Activated CD4-positive, alpha-beta T cell treated with anti-CD3 and anti-CD28 coated beads, Interleukin-2, amount 50 U/mL, for 16 hours (primary cell): ENCODE data around the gene GJC2.

Source experiments
- DNase-seq: peaks from one replicate; pipeline ENCODE4 v3.0.0-alpha.2; 2020

GJC2 gene

DNA sequence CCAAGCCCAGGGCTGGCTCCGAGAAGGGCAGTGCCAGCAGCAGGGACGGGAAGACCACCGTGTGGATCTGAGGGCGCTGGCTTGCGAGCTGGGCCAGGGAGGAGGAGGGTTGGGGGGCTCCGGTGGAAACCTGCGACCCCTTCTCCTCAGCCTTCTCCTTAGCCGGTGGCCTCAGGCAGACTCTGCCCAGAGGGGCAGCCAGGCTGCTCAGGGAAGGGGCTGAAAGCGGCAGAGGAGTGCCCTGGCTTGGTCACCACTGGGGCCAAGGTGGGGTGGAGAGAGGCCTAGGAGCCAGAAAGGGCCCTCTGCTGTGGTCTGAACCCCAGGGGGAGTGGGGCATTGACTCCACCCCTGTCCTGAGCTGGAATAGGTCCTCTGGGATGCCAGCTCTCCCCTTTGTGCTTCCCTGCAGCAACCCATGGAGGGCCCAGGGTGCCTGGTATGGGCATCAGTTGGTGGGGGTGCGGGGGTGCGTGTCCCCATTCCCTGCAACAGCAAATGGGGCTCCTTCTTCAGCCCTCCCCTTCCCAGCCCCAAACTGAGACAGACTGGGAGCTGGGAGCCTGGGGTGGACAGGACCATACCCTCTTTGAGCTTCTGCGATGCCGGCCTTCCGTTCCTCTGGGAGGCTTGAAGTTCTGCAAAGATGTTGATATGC, 9.4 kb downstream of the GJC2 start:
- DNase-seq: no peak

DNA sequence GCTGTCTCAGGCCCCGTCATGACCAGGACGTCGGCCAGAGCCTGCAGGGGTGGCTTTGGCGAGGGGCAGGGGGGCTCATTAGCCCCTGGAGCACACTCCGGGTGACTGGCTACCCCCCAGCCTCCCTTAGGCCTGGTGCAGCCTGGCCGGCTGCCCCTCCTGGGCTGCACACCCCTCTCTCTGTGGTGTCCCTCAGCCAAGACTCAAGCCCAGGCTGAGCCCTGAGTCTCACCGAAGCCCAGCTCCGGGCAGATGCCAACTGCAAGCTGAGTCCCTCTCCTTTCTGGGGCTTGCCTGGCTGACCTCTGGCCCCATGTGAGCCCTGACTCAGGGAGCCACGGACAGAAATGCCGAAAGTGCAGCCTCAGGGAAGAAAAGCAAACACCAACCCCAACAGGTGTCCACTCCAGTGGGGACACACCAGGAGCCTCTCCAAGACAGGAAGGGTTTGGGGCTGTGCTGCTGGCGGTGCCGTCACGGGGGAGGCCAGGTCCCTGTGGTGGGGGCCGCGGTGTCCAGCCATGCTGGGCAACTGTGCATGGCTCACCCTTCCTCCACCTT, 10.6 kb downstream of the GJC2 start:
- DNase-seq: no peak

DNA sequence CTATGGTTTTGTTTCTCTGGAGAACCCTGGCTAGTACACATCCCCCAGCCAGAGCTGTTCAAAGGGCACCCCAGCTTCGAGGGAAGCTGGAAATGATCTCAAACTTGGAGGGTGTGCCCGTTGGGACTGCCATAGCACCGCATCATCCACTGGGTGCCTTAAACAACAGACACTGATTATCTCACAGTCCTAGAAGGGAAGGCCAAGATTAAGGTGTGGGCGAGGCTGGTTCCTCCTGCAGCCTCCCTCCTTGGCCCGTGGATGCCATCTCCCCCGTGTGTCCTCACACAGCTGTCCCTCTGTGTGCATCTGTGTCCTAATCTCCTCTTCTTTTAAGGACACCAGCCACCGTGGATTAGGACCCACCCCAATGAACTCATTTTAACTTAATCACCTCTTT, 11.6 kb downstream of the GJC2 start:
- DNase-seq: no peak

DNA sequence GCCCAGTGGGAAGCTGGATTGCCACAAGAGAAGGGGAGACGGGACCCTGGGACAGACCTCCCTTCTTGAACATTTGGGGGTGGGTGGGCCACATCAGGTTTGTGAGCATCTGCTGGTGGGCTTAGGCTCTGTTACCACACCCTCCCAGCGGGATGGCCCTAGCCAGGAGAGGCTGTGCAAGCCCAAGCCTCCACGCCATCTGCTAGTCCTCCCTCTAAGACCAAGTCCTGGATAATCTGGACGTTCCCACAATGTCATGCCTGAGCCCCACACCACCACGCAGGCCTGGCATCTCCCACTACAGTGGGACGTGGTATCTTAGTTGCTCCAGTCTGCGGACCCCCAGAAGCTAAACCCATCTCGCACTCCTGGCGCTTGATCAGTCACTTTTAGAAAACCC, 12.1 kb downstream of the GJC2 start:
- no peak for DNase-seq

DNA sequence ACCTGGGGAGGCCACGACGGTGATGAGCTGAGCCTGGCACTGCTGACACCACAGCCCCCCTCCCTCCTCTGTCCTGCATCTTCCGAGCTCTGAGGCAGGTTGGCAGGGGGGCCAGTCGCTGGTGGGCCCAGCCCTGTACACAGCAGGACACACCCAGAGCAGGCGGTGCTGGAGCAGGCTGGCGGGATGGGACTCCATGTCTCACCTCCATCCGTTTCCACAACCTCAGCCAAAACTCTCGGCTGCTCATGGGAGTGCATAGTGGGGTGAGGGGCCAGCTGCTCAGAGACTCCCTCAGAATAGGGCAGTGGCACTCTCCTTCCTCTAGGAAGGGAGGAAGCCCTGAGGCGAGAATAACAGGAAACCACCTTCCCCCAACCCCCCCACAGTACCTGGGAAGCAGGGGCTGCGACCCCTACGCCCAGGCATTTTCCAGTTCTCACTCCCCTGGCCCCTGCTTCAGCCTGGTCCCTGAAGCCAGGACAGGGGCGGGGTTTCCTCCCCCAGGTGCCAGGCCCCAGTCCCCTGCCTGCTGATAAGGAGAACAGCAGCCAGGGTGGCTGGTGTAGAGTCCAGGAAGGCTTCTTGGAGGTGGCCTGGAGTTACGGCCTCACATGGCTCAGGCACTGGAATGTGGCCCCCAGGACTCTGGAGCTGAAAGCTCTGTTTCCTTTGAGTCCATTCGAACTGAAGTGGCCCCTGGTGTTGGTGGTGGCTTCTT, 12.7 kb downstream of the GJC2 start:
- no peak for DNase-seq

DNA sequence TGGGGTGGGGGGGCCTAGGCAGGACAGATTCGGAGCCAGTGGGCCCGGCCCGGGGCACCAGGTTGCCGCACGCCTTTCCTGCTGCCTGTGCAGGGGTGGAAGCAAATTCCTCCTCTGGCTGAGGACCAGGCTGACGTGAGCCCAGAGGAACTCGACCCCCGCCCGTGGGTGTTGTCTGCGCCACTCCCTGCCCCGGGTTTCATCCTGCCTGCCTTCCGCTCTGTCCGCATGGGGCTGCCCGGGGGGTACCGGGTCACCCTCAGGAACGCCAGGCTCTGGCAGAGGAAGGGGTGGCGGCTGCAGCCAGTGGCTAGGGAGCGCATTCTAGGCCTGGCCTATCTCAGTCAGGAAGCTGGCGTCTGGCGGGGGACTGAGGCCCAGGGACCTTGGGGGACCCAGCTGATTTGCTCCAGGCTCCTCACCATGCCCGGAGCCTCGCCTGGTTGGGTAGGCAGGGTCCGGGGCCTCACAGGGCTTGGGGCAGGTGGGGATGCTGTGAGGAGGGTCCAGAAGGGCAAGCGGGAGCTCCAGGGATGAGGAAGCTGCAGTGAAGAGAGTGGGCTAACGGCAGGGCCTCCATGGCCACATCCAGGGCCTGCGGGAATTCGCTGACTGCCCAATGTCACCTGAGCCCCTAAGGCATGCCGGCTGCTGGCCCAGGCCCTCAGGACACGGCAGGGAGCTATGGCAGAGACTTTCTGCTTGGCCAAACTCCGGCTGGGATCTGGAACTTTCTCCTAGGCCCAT, 13.4 kb downstream of the GJC2 start:
- no peak for DNase-seq

DNA sequence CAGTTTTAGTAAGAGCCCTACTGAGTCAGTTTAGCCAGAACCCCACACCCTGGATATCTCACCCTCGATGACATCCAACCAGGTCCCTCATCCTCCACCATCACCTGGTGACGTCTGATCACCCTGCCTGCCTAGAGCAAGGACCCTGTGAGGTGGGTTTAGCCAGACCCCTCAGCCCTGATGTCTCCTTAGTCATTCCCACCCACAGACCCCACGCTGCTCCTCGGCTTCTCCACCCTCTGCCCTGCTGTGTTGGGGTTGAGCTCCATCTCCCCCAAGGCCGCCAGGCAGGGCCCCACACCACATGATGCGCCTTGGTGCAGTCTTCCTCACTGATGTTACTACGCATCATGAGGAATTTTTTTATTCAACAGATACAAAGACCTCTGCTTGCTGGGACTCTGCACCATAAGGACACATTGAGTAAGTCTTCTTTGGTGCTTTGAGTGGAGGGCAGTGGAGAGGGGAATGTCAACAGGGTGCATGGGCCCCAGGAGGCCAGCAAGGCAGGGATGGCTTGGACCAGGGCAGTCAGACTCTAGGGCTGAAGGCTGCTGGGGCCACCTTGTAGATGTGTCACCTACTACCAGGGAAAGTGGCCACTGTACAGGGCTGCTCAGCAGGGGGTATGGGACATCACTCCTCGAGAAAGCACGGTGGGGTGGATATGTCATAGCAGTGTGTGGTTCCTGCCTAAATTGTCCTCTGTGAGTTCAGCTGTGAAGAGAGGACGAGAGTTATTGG, 14.2 kb downstream of the GJC2 start:
- DNase-seq: no peak

DNA sequence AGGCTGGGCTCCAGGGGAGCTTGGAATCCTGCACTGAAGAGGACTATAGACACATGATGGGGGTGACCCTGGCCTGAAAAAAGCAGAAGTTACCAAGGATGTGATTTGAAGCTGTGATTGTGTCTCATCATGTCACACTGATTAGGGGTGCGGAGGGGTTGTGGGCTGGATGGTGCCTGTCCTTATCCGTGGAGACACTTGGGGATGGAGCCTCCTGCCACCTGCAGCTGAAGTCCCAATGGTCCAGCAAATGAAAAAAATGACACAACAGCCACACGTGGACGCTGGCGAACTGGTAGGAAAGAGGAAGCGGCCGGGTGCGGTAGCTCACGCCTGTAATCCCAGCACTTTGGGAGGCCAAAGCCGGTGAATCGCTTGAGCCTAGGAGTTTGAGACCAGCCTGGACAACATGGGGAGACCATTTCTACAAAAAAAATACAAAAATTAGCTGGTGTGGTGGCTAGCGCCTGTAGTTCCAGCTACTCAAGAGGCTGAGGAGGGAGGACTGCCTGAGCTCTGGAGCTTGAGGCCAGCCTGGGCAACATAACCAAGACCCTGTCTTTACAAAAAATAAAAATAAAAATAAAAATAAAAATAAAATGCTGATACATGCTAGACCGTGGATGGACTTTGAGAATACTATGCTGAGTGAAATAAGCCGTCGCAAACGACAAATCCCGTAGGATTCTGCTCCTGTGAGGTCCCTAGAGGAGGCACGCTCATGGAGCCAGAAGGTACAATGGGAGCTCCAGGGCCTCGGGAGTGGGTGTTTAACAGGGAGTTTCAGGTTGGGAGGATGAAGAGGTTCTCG, 15.0 kb downstream of the GJC2 start:
- no peak for DNase-seq

DNA sequence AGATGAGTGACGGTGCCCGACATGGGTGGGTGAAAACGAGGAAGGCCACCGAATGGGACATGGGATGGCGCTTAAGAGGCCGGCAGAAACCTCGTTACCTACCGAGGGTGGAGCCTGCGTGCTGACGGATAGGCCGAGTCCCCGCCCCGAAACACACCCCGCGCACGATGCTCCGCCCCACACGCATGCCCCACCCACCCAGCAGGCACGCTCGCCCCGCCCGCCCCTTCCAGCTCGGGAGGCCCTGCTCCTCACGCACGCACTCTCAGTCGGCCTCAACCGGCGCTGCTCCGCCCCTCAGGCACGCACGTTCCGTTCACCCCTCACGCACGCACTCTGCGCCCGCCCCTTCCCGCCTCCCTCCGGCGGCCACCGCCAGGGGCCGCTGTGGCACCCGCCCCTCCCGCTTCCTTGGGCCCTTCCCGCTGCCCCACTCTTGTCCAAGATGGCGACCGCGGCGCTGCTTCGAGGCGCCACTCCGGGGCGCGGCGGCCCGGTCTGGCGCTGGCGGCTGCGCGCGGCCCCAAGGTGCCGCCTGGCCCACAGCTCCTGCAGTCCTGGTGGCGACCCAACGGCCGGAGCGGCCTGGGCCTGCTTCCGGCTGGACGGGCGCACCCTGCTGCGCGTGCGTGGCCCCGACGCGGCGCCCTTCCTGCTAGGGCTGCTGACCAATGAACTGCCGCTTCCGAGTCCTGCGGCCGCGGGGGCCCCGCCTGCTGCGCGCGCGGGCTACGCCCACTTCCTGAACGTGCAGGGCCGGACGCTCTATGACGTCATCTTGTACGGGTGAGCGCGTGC, 15.8 kb downstream of the GJC2 start, which contains the start of gene IBA57:
Gene IBA57 (plus strand): TSS at position 433 of the 798 bp plus-strand sequence. CDS start 13 bp downstream, at position 446.
- peak; percentile 99 for DNase-seq

DNA sequence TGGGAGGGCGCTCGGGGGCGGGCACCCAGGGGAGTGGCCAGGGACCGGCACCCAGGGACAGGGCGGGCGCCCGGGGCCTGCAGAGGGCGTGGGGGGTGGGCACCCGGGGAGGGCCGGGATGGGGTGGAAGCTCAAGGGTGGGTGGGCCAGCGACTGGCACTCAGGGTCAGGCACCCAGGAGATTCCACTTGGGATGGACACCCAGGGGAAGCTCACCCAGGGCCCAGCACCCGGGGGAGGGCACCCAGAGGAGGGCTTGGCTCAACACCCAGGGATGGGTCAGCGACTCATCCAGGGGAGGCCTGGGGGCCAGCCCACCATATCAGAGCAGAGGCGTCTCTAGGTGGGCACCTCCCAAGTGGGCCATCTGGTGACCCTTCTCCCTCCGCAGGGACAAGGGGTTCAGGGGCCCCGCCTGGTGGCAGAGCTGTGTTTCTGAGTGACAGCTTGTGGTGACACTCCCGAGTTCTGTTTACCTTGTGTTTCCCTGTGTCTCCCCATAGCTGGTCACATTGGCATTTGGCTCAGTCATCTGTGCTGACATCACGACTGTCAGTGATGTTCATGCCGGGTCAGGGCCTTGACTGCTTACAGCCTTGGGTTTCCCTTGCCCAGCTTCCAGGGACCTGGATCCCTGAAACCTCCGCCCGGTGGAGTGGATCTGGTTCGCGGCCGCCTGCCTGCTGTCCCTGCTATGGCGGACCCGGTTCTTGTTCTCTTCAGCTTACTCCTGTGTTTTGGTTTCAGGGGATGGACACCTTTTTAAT, 16.6 kb downstream of the GJC2 start:
- peak; percentile 49 for DNase-seq

DNA sequence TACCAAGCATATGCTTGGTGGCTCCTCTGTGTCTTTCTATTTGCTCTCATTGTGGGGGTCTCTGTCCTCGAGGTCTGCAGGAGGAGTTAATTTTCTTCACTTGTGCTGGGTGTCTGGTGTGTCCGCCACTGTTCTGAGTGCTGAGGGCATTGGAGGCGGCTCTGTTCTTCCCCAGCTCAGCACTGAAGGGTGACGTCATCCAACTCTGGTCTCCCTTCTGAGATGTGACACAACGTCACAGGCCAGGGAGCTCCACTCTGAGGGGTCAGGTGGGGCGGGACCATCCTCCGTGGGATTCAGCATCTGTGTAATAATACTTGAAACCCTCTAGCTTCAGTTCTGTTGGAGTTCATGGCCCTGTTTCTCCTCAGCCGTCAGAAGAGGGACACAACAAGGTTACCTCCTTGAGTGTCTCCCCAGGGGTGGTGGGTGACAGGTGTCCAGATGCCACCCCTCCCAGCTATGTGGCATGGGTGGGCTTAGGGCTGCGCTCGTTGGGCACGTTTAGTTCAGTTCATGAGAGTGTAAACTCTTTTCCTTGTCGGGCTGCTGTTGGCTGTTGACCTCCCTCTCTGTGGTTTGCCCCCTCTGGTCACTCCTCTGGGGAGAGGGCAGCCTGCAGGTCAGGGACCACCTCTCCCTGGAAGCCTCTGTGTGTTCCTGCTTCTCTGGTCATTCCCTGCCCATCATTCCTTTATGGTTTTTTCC, 19.0 kb downstream of the GJC2 start:
- no peak for DNase-seq

DNA sequence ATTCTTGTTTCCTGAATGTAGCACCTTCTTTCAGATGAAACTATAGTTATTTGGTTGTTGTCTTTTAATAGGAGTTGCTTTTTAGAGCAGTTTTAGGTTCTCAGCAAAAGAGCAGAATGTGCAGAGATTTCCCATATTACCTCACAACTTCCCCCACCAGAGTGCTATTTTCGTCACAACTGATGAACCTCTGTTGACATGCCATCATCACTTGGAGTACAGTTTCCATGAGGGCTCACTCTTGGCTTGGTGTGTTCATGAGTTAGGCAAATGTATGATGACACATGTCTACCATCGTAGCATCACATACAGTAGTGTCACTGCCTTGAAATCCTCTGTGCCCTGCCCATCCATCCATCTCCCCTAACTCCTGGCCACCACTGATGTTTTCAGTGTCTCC, 19.6 kb downstream of the GJC2 start:
- no peak for DNase-seq

DNA sequence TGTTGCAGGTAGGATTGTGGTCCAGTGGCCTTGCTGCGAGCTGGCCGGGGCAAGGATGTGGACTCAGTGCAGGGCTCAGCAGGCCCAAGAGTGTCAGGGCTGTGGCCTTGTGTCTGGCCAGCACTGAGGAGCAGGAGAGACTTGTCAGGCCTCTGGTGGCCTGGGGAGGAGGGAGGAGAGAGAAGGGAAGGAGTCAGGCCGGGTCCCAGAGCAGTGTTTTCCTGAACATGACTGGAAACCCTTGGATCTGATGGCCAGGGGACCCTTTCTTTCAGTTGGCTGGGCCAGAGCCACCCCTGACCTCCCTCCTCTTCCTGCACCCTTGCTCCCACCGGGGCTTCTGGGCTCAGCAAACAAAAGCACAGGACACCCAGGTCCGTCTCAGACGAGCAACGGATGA, 20.9 kb downstream of the GJC2 start:
- DNase-seq: no peak

DNA sequence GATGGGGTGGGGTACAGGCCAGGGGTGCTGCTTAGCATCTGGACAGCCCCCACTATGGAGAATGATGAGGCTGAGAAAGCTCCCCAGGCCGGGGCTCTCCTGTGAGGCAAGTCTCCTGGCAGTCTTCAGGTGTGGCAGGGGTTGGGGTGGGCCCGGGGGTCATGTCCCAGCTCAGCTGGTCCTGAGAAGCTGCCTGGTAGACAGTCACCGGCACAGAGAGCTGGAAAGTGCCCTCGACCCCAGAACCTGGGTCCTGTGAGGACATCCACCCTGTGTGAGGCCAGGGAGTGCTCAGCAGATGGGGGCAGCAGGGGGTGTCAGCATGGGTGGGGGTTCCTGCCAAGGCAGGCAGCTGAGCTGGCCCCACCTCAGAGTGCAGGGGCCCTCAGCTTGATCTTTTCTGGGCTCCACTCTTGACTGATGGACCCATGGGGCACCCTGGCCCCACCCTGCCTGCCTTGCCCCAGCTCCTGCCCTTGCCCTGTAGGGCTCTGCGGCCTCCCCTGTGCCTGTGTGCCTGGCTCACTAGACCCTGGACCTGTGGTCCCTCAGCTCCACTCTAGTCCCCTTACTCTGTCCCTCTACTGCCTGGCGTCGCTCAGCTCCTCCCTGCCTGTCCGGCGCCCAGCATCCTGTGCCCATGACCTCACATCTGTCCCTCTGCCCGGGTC, 21.6 kb downstream of the GJC2 start:
- no peak for DNase-seq

DNA sequence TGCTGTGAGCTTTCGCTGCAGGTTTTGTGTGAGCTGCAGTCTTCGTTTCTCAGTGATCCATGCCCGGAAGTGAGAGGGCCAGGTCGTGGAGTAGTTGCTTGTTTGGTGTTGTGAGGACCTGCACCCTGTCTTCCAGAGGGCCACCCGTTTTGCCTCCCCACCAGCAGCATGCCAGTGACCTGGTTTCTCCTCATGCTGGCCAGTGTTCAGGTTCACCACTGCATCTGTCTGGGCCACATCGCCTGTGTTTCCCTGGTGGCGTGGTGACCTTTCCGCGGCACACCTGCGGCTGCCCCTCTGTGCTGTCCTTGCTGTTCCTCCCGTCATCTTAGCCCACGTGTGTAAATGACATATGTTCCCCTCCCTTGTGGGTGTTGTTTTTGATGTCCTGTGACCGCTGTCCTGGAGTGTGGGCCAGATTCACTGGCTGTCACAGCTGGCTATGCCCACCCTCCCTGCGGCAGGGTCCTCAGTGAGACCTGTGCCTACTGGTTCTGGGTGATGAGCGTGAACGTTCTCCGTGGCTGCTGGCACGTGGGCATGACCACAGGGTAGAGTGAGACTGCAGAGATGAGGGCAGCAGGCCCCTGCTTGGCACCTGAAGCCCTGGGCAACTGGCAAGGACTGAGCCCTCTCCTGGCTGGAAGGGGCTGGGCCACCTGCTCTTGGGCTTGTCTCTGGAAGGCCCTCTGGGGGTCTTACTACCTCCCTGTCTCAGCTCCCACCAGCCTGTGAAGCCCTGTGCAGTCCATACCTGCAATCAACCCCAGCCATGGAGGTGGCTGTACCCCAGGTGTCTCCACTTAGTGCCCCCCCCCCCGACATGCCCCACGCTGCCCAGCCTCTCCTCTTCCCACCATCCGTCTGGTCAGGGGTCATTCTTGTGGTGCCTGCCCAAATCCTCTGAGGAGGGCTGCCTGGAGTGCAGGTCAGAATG, 23.1 kb downstream of the GJC2 start:
- DNase-seq: no peak

DNA sequence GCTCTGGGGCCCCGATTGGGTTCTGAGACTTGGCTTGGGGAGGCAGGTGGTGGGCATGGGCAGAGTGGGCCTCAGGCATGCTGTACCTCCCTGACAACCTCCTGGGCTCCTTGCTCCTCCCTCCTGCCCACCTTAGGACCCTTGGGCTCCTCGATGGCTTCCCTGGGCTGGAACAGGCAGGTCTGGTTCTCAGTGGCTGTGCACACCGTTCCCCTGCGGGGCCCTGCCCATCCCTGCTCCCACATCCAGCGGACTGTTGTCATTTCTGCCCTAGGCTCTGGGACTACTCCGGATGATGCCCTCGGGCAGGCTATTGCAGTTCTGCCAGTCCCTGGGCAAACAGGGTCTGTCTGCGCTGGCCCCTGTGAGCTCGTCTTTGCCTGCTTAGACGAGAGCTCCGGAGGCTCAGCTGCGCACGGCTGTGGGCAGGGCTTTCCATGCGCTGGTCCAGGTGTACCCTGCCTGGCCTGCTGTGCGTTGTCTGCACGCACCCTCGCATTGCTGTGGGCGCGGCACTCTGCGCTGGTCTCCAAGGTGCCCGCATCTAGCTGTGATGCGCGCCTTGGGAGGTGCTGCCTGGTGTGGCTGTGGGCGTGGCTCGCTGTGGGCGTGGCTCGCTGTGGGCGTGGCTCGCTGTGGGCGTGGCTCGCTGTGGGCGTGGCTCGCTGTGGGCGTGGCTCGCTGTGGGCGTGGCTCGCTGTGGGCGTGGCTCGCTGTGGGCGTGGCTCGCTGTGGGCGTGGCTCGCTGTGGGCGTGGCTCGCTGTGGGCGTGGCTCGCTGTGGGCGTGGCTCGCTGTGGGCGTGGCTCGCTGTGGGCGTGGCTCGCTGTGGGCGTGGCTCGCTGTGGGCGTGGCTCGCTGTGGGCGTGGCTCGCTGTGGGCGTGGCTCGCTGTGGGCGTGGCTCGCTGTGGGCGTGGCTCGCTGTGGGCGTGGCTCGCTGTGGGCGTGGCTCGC, 24.1 kb downstream of the GJC2 start:
- DNase-seq: peak; percentile 16
